Astrocyte of the cerebellum (primary cell): Measurements from ENCODE around the gene ABTB1.

Source experiments
- DNase-seq: peaks from one replicate; pipeline ENCODE4 v3.0.0-alpha.2; 2011; ENCODE audit warnings: low read depth
- H3K4me3 ChIP-seq: 2 replicates; pipeline ENCODE4 v1.5.1; 2011; ENCODE audit warnings: mild to moderate bottlenecking, low read depth, low read length, moderate library complexity
- CTCF ChIP-seq: IDR thresholded peaks from 2 replicates; pipeline ENCODE4 v1.5.1; 2012; ENCODE audit warnings: low read length, low read depth, moderate library complexity, mild to moderate bottlenecking; ENCODE audit errors: missing control alignments
- in situ Hi-C: cut with HindIII; loops from 2 replicates; pipeline ENCODE4 v1.10.0; 2017; ENCODE audit warnings: low sequenced_read_pairs

Gene ABTB1

GRCh38 chr3:127640042-127640355 is 32.8 kb upstream of the ABTB1 start:
- TF ChIP-seq CTCF = no peak
- DNase-seq = no peak
- in situ Hi-C loops = no loop called here
- no peak overlapping the region for H3K4me3 ChIP-seq

- in situ Hi-C loops = no loop called here
- no peak overlapping the region for H3K4me3 ChIP-seq
- DNase-seq = no peak
- no peak for TF ChIP-seq CTCF
Measured at GRCh38 chr3:127644641-127645370, 27.9 kb upstream of the ABTB1 start.

- TF ChIP-seq CTCF = no peak
- H3K4me3 ChIP-seq = no peak overlapping the region
- in situ Hi-C loops = no loop called here
- DNase-seq = no peak
Measured at GRCh38 chr3:127645371-127646015, 27.3 kb upstream of the ABTB1 start.

- TF ChIP-seq CTCF = no peak
- no peak for DNase-seq
- in situ Hi-C loops = no loop called here
Measured at GRCh38 chr3:127646501-127647046, 26.2 kb upstream of the ABTB1 start.

GRCh38 chr3:127647166-127647844 is 25.4 kb upstream of the ABTB1 start:
- DNase-seq = no peak
- in situ Hi-C loops = no loop called here
- H3K4me3 ChIP-seq = no peak overlapping the region
- no peak for TF ChIP-seq CTCF

More at GRCh38 chr3:127646501-127647046, 26.2 kb upstream of the ABTB1 start:
- no peak overlapping the region for H3K4me3 ChIP-seq

- in situ Hi-C loops = no loop called here
- H3K4me3 ChIP-seq = no peak overlapping the region
- no peak for TF ChIP-seq CTCF
- no peak for DNase-seq
Measured at GRCh38 chr3:127647845-127648204, 24.9 kb upstream of the ABTB1 start.
